ACC112 (cell line): Measurements from ENCODE around the gene AGPAT3.

Experiments used
- H2AFZ ChIP-seq: fragments of 200-600 bp; sonication (generic); one replicate; pipeline ENCODE4 v1.6.0; 2017; ENCODE audit warnings: antibody characterized with exemption, low read length; ENCODE audit not compliant: unreplicated experiment
- H3K27ac ChIP-seq: fragments of 200-600 bp; sonication (generic); 2 replicates; pipeline ENCODE4 v1.5.1; 2014; ENCODE audit warnings: low read depth, mild to moderate bottlenecking, antibody characterized with exemption, low read length, moderate library complexity
- H3K27me3 ChIP-seq: fragments of 200-600 bp; sonication (generic); 2 replicates; pipeline ENCODE4 v1.6.1; 2014; ENCODE audit warnings: mild to moderate bottlenecking, antibody characterized with exemption, low read length, moderate library complexity, mixed read lengths; ENCODE audit not compliant: insufficient read depth
- H3K36me3 ChIP-seq: fragments of 200-600 bp; sonication (generic); 2 replicates; pipeline ENCODE4 v1.6.1; 2016; ENCODE audit warnings: mild to moderate bottlenecking, antibody characterized with exemption, low read length, moderate library complexity, mixed read lengths; ENCODE audit not compliant: insufficient read depth
- H3K4me1 ChIP-seq: fragments of 200-600 bp; sonication (generic); one replicate; pipeline ENCODE4 v1.6.1; 2016; ENCODE audit warnings: low read length, mixed read lengths; ENCODE audit not compliant: insufficient read depth, unreplicated experiment, control insufficient read depth
- H3K4me3 ChIP-seq: fragments of 200-600 bp; sonication (generic); 2 replicates; pipeline ENCODE4 v1.5.1; 2014; ENCODE audit warnings: mild to moderate bottlenecking, low read depth, low read length
- H3K79me2 ChIP-seq: fragments of 200-600 bp; sonication (generic); one replicate; pipeline ENCODE4 v1.6.0; 2016; ENCODE audit warnings: low read length; ENCODE audit not compliant: control insufficient read depth, unreplicated experiment, insufficient read depth

AGPAT3 gene

DNA sequence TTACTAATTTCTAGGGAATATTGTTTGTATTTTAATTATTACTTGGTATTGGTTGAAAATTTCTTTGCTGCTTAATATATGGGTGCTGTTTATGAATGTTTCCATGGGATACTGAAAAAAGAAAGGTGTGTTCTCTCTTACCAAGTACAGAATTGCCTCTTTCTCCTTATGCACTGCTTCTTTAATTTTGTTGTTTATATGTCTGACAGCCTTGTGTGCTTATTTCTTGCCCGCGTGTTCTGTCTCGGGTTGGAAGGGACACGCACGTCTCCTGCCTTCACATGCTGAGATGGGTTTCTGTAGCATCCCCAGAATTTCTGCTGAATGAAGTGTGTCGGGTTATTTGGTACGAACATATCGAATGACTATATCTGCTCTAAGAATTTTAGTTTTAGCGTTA is 51.1 kb downstream of the AGPAT3 start:
- Histone ChIP-seq H3K36me3 (peaks cover 6% of the 10 kb centered on the region; the same call in 1 of the 2 replicates), H3K79me2 (peaks cover 37% of the 10 kb centered on the region), H3K4me3 (peak overlapping the region; percentile 67), H3K4me1 (no peaks in the 10 kb centered on the region), H2AFZ (no peak overlapping the region), H3K27me3 (no peaks in the 10 kb centered on the region), H3K27ac (no peak overlapping the region)

DNA sequence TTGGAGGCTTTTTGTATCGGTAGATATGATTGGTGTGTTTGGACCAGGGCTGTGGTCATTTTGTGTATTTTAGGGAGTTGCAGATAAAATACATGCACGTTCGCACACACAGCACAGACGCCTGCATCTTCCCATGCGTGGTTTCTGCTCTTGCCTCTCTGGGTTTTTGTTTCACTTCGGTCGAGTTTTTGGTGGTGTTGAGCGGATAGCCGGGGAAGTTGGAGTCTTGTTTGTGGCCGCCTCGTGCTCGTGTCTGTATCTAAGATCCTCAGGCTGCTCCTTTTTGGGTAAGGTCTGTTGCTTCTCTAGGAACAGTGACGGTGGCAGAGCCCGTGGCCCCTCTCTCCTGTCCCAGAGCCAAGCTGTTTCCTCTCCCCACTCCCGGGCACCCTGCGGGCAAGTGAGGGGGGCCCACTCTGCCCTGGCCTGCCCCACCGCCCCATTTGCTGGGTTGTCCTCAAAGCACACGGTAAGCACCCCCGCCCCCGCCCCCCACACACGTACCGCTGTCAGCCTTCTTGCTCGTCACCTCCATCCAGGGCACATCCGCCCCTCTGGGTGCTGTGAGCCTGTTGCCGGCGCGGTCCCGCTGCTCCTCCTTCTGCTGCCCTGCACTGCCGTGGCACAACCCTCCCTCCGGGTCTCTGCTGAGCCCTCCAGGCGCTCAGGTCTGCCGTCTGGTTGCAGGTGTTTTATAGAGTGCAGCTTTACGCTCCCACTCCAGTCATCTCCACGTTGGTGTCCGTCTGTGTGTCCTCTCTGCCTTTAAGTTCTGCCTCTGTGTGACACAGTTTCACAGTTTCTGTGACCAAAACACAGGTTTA is 51.9 kb downstream of the AGPAT3 start:
- H3K27ac ChIP-seq, result no peak overlapping the region
- H3K36me3 ChIP-seq, result peaks cover 6% of the 10 kb centered on the region; the same call in 1 of the 2 replicates
- no peaks in the 10 kb centered on the region for H3K4me1 ChIP-seq
- no peaks in the 10 kb centered on the region for H3K27me3 ChIP-seq
- peaks cover 42% of the 10 kb centered on the region for H3K79me2 ChIP-seq
- H2AFZ ChIP-seq, result no peak overlapping the region
- peak overlapping the region; percentile 67 for H3K4me3 ChIP-seq

DNA sequence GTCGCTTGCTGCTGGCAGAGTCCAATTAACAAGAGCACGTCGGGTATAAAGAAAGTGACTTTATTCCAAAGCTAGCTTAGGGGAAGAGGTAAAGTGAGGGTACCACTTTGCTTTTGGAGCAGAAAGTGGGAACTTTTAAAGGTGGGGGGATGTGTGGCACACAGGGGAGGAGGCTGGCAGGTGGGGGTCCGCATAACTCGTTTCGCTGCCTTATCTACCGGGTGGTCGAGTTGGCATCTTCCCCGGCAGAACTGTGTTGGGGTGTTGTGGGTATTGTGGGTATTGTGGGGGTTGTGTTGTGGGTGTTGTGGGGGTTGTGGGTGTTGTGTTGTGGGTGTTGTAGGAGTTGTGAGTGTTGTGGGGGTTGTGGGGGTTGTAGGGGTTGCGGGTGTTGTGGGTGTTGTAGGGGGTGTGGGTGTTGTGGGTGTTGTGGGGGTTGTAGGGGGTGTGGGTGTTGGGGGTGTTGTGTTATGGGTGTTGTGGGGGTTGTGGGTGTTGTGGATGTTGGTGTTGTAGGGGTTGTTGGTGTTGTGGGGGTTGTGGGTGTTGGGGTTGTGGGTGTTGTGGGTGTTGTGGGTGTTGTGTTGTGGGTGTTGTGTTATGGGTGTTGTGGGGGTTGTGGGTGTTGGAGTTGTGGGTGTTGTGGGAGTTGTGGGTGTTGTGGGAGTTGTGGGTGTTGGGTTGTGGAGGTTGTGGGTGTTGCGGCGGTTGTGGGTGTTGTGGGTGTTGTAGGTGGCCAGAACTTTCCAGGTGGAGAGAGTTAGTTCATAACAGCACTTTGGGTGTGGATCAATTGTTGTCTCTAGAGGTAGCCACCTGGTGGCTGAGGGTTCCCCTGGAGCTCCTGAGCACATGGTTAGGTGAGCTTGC is 52.7 kb downstream of the AGPAT3 start:
- no peaks in the 10 kb centered on the region for H3K4me1 ChIP-seq
- H3K4me3 ChIP-seq, result peak overlapping the region; percentile 67; the same call in 1 of the 2 replicates
- H3K27me3 ChIP-seq, result no peaks in the 10 kb centered on the region
- H3K27ac ChIP-seq, result no peak overlapping the region
- no peak overlapping the region for H2AFZ ChIP-seq
- peaks cover 3% of the 10 kb centered on the region; the same call in 1 of the 2 replicates for H3K36me3 ChIP-seq
- H3K79me2 ChIP-seq, result peaks cover 35% of the 10 kb centered on the region

DNA sequence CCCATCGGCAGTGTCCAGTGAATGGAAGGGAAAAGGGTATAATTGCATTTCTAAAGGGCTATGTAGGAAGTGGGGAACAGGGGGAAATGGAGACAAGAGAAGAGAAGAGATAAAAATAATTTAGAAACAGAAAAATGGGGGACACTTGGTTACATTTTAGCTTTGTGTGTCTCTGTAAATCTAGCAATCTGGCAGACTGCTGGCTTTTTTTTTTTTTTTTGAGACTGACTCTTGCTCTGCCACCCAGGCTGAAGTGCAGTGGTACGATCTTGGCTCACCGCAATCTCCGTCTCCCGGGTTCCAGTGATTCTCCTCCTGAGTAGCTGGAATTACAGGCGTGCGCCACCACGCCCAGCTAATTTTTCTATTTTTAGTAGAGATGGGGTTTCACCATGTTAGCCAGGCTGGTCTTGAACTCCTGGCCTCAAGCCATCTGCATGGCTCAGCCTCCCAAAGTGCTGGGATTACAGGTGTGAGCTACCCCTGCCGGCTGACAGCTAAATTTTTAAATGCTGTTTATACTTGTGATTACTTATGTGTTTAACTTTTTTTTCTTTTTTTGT is 53.4 kb downstream of the AGPAT3 start:
- Histone ChIP-seq H2AFZ (no peak overlapping the region), H3K79me2 (peaks cover 35% of the 10 kb centered on the region), H3K4me1 (peaks cover 5% of the 10 kb centered on the region), H3K4me3 (no peak overlapping the region), H3K27ac (no peak overlapping the region), H3K27me3 (no peaks in the 10 kb centered on the region), H3K36me3 (no peaks in the 10 kb centered on the region)

DNA sequence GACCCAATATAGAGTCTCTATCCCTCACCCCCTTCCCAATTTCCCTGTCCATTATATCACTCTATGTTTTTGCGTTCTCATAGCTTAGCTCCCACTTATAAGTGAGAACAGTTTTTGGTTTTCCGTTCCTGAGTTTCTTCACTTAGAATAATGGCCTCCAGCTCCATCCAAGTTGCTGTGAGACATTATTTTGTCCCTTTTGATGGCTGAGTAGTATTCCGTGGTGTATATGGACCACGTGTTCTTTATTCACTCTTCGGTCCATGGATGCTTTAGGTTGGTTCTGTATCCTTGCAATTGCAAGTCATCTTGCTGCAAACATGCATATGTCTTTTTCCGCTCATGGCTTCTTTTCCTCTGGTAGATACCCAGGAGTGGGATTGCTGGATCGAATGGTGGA is 54.3 kb downstream of the AGPAT3 start:
- Histone ChIP-seq H3K27me3 (no peaks in the 10 kb centered on the region), H3K4me3 (no peak overlapping the region), H3K4me1 (peaks cover 8% of the 10 kb centered on the region), H3K79me2 (peaks cover 32% of the 10 kb centered on the region), H3K27ac (no peak overlapping the region), H2AFZ (no peak overlapping the region), H3K36me3 (no peaks in the 10 kb centered on the region)

DNA sequence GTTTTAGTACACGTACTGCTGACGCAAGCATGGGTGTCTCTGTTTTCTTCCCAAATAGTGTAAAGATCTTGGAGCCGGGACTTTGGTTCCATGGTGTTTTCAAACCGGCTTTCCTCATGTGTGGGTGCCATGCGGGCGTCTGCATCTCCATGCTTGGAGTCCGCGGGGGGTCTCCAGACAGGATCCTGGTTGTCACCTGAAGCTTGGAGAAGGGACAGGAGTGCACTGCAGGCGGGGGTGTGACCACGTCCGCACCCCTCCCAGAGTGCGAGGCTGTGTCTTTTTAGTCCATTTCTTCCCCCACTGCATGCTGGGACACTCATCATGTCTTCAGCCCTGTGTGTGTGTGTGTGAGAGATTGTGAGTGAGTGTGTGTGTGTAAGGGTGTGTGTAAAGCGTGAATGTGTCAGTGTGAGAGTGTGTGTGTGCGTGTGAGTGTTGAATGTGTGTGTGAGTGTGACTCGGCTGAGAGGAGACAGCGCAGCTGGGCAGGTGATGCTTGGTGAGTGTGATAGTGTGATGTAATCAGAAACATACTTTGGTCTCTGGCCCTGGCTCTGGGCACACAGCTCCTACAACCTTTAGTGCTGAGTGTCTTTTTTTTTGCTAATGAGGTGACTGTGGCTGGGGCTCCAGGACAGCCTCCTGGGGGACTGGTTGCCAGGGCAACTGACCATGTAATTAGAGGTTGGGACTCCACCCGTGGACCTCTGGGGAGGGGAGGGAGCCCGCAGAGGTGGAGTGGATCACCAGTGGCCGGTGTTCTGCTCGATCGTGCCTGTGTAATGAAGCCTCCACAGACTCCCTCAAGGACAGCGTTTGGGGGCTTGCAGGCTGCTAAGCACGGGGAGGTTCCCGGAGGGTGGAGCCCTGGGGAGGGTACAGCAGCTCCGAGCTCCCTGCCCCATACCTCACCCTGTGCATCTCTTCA is 55.1 kb downstream of the AGPAT3 start:
- Histone ChIP-seq H2AFZ (no peak overlapping the region), H3K27me3 (no peaks in the 10 kb centered on the region), H3K27ac (no peak overlapping the region), H3K36me3 (no peaks in the 10 kb centered on the region), H3K79me2 (peaks cover 32% of the 10 kb centered on the region), H3K4me3 (no peak overlapping the region), H3K4me1 (peaks cover 8% of the 10 kb centered on the region)

DNA sequence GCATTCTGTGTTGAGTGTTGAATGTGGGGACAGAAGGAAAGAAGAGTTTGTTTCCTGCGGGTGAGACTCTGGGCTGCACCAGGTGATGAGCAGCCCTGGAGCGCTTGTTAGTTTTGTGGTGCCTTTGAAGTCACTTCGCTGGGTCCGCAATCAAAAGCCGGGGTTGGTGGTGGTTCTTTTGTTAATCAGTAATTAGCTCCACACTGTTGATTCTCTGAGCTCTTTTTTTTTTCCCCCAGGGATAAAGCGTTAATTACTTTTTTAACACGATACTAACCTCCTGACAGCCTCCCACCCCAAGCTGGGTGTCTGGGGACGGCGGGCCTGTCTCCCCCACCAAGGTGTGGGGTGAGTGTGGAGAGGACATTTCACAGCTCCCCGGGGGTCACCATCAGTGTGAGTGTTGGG is 56.6 kb downstream of the AGPAT3 start:
- Histone ChIP-seq H3K27me3 (no peaks in the 10 kb centered on the region), H2AFZ (no peak overlapping the region), H3K4me3 (no peak overlapping the region), H3K36me3 (no peaks in the 10 kb centered on the region), H3K79me2 (peaks cover 31% of the 10 kb centered on the region), H3K4me1 (peaks cover 8% of the 10 kb centered on the region), H3K27ac (no peak overlapping the region)

DNA sequence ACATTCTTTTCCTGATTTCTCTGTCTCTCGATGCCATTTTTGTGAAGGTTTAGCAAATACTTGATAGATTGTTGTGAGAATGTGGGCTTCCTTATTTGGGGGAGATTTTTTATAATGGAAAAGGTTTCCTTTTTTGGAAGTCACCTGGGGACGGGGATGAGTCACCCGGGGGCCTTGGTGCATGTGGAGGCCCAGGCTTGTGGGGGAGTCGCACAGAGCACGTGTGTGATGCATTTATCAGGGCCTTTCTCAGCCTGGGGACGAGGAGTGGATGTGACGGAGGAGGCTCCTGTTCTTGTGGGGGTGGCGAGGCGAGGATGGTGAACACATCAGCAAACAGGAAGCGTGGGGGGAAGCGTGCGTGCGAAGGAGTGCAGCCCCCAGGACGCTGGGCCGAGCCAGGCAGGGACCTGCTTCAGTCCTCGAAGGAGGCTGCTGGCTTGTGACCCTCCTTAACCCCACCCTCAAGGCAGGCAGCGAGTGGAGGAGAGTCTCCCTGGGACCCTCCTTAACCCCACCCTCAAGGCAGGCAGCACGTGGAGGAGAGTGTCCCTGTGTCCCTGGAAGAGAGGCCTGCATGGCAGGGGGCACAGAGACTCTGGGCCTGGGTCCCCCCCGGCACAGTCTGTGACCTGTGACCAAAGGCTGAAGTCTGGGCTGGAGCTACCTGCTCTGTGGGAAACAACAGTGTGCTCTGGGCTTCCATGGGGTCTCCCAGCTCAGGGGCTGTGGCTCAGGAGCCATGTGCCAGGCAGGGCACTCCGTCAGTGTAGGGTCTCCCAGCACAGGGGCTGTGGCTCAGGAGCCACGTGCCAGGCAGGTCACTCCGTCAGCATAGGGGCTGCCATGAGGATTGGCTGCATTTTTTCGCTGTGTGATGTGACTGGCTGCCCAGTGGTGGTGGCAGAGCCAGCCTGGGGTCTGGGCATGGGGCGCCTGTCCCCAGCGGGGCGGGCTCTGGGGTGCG is 57.2 kb downstream of the AGPAT3 start:
- Histone ChIP-seq H3K27me3 (no peaks in the 10 kb centered on the region), H3K4me3 (no peak overlapping the region), H3K36me3 (no peaks in the 10 kb centered on the region), H2AFZ (no peak overlapping the region), H3K4me1 (peaks cover 8% of the 10 kb centered on the region), H3K79me2 (peaks cover 26% of the 10 kb centered on the region), H3K27ac (no peak overlapping the region)

DNA sequence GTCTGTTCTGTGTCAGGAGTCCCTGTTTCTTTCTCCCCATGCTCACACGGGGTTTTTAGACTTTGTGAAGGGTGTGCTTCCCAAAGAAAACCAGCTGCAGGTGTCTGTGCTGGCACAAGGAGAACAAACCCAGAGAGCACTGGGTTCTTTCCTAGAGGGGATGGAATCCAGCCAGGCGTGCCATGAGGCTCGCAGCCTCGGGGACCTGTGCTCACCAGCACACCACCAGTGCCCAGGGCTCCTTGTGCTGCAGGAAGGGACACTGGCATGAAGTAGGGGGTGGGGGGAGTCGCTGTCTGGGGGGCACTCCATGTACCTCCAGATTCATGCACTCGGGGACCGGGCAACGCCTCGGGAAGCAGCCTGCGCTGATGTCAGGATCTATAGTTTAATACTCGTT is 57.9 kb downstream of the AGPAT3 start:
- Histone ChIP-seq H3K79me2 (peaks cover 21% of the 10 kb centered on the region), H3K27ac (no peak overlapping the region), H2AFZ (no peak overlapping the region), H3K36me3 (no peaks in the 10 kb centered on the region), H3K27me3 (no peaks in the 10 kb centered on the region), H3K4me1 (peaks cover 8% of the 10 kb centered on the region), H3K4me3 (no peak overlapping the region)
